ENCODE results near the gene USP37. TPM values are rescaled to one million over a fixed set of nuclear protein-coding genes. Genes with fewer than 3 reads are reported as not detected.

Gene USP37
- total RNA-seq (2012; rRNA removed) (6.5 and 7.5 TPM in 2 replicates), polyA plus RNA-seq (2012; rRNA removed) (1.2 and 1.6 TPM in 2 replicates), Bru-seq, nascent RNA (percentile 63 among the genes with signal in this experiment), BruChase-seq, experiment 1, labeled RNA remaining after a 6-hour chase (percentile 65 among the genes with signal in this experiment), BruChase-seq, experiment 2, labeled RNA remaining after a 2-hour chase (percentile 60 among the genes with signal in this experiment)
- polyA plus RNA-seq (2012; cell fraction: cytosol; rRNA removed), result 0.25 and 0.26 TPM in 2 replicates
- 0.30 and 3.2 TPM in 2 replicates for polyA plus RNA-seq (2012; cell fraction: nucleus; rRNA removed; ENCODE audit: low replicate concordance)
- long read RNA-seq, full-length matches to known transcripts, result 4 of 9 reads
- long read RNA-seq, partial matches to known transcripts, result 1 of 9 reads
- long read RNA-seq, other reads (novel, unspliced or antisense), result 4 of 9 reads

- no peaks in the 10 kb centered on the region for H3K27me3 ChIP-seq (ENCODE audit: control insufficient read depth, insufficient read depth, low read length)
- H2BK20ac ChIP-seq (ENCODE audit: low read depth, low read length), result peak within 1 kb of the TSS; percentile 91
- H4K8ac ChIP-seq (ENCODE audit: low read depth in 2 of 2, low read length in 2 of 2), result peak within 1 kb of the TSS; percentile 91 to 97
- peaks cover 16% of the 10 kb centered on the region; the same call in 1 of the 2 replicates for H4K20me1 ChIP-seq (ENCODE audit: insufficient read depth, low read length)
- H2BK15ac ChIP-seq (ENCODE audit: low read depth, low read length), result peak within 1 kb of the TSS; percentile 97; the same call in 2 of the 3 replicates
- peak within 1 kb of the TSS; percentile 90 for H3K14ac ChIP-seq (replicated peaks; ENCODE audit: low read depth, low read length)
- peak within 1 kb of the TSS; percentile 63 for H2AK9ac ChIP-seq (replicated peaks; ENCODE audit: low read depth, low read length, poor library complexity)
- H3K4me2 ChIP-seq (ENCODE audit: low read depth, low read length), result peak within 1 kb of the TSS; percentile 100
- no peaks in the 10 kb centered on the region for H3K9me3 ChIP-seq (ENCODE audit: control insufficient read depth, insufficient read depth, low read length)
- H3K9ac ChIP-seq (ENCODE audit: low read depth, low read length), result peak within 1 kb of the TSS; percentile 94
- in situ Hi-C loops (cut with MboI; ENCODE audit: low sequenced_read_pairs), result no loop called here
- peak within 1 kb of the TSS; percentile 97 for H2AFZ ChIP-seq (replicated peaks; ENCODE audit: low read length, poor library complexity)
- no peaks in the 10 kb centered on the region; the same call in 1 of the 2 replicates for H3K4me1 ChIP-seq (ENCODE audit: control insufficient read depth, insufficient read depth, low read length)
- H4K5ac ChIP-seq (ENCODE audit: low read depth, low read length), result peak within 1 kb of the TSS; percentile 96
- dilution Hi-C loops (cut with HindIII; ENCODE audit: low sequenced_read_pairs, unreplicated experiment), result no loop called here
- peak within 1 kb of the TSS; percentile 96 for H3K4ac ChIP-seq (ENCODE audit: low read depth, low read length)
- peak within 1 kb of the TSS; percentile 94 for H2BK5ac ChIP-seq (ENCODE audit: low read depth, low read length, poor library complexity, severe bottlenecking)
- peaks cover 10 to 57% of the 10 kb centered on the region in 2 experiments for H3K79me1 ChIP-seq (ENCODE audit: low read depth in 1 of 2, low read length in 2 of 2)
- ChIA-PET POLR2A (ENCODE audit: unreplicated experiment) (interaction anchor here (0.6 kb wide), 1 partner anchor 21 kb away, joined by 3 read pairs; no protein-coding TSS in a partner anchor), CTCF (no interaction called here)
- no TSS peak for BruUV-seq (replicated peaks)
- H3K56ac ChIP-seq (ENCODE audit: extremely low read depth, insufficient read depth, low read length), result peak within 1 kb of the TSS; percentile 92
- peak within 1 kb of the TSS; percentile 96 for H2AK5ac ChIP-seq (ENCODE audit: low read depth, low read length)
- ATAC-seq (ENCODE audit: low read depth) (peak; percentile 97), DNase-seq (peak; percentile 97)
- H2BK120ac ChIP-seq (ENCODE audit: low read depth, low read length), result peak within 1 kb of the TSS; percentile 90
- no peaks in the 10 kb centered on the region for H3K9me1 ChIP-seq (ENCODE audit: insufficient read depth, low read length)
- 0% methylated on average over 46 of the region's 77 CpGs; no CpG with 5 or more reads in 1 of the 2 experiments for WGBS, 2 experiments (ENCODE audit: extremely low coverage in 2 of 2, insufficient read length in 1 of 2)
- peak within 1 kb of the TSS; percentile 100 for H4K91ac ChIP-seq (ENCODE audit: insufficient read depth, low read depth, low read length)
- peak within 1 kb of the TSS; percentile 88 for H3K18ac ChIP-seq (ENCODE audit: low read depth, low read length)
- peak within 1 kb of the TSS; percentile 92 for H3K27ac ChIP-seq (ENCODE audit: insufficient read depth, low read length)
- peak within 1 kb of the TSS; percentile 76 for H3K23ac ChIP-seq (ENCODE audit: low read depth, low read length)
- H3K4me3 ChIP-seq (ENCODE audit: insufficient read depth, low read depth, low read length), result peak within 1 kb of the TSS; percentile 87
- peaks cover 4% of the 10 kb centered on the region; the same call in 1 of the 2 replicates for H3K36me3 ChIP-seq (ENCODE audit: control insufficient read depth, insufficient read depth, low read length)
- intact Hi-C loops (cut with micrococcal nuclease), result loop anchor here (1.0 to 10.0 kb wide), 3 partner anchors 80 to 294 kb away; partner anchors contain the start of genes AAMP and PNKD
- peak; percentile 50; the same call in 1 of the 2 replicates for TF ChIP-seq USF2 (IDR thresholded peaks at IDR 0.05; ENCODE audit: low read depth, low read length)
- TF ChIP-seq, protein P1, sequence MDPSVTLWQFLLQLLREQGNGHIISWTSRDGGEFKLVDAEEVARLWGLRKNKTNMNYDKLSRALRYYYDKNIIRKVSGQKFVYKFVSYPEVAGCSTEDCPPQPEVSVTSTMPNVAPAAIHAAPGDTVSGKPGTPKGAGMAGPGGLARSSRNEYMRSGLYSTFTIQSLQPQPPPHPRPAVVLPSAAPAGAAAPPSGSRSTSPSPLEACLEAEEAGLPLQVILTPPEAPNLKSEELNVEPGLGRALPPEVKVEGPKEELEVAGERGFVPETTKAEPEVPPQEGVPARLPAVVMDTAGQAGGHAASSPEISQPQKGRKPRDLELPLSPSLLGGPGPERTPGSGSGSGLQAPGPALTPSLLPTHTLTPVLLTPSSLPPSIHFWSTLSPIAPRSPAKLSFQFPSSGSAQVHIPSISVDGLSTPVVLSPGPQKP (IDR thresholded peaks at IDR 0.05; ENCODE audit: borderline replicate concordance, low read depth, low read length), result no peak
- peak; percentile 42 for TF ChIP-seq POLR2A (IDR thresholded peaks at IDR 0.05; ENCODE audit: low read depth, low read length)
- TF ChIP-seq, protein P2, sequence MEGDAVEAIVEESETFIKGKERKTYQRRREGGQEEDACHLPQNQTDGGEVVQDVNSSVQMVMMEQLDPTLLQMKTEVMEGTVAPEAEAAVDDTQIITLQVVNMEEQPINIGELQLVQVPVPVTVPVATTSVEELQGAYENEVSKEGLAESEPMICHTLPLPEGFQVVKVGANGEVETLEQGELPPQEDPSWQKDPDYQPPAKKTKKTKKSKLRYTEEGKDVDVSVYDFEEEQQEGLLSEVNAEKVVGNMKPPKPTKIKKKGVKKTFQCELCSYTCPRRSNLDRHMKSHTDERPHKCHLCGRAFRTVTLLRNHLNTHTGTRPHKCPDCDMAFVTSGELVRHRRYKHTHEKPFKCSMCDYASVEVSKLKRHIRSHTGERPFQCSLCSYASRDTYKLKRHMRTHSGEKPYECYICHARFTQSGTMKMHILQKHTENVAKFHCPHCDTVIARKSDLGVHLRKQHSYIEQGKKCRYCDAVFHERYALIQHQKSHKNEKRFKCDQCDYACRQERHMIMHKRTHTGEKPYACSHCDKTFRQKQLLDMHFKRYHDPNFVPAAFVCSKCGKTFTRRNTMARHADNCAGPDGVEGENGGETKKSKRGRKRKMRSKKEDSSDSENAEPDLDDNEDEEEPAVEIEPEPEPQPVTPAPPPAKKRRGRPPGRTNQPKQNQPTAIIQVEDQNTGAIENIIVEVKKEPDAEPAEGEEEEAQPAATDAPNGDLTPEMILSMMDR (conservative IDR thresholded peaks at IDR 0.05; ENCODE audit: low read depth, low read length), result no peak
- TF ChIP-seq CEBPB (IDR thresholded peaks at IDR 0.05; ENCODE audit: low read depth, low read length), result peak; percentile 69
- no peak for TF ChIP-seq FOS (IDR thresholded peaks at IDR 0.05; ENCODE audit: low read depth, low read length)
- TF ChIP-seq RCOR1 (IDR thresholded peaks at IDR 0.05; ENCODE audit: insufficient replicate concordance, low read length), result no peak
- TF ChIP-seq NFE2L2 (IDR thresholded peaks at IDR 0.05; ENCODE audit: low read depth, low read length), result peak; percentile 4; the same call in 1 of the 2 replicates
- no peak for TF ChIP-seq RAD21 (IDR thresholded peaks at IDR 0.05; ENCODE audit: low read length)
- peak; percentile 83 for TF ChIP-seq MXI1 (IDR thresholded peaks at IDR 0.05; ENCODE audit: borderline replicate concordance, low read depth, low read length)
- TF ChIP-seq CHD1 (IDR thresholded peaks at IDR 0.05; ENCODE audit: low read depth, low read length), result no peak; the same call in 1 of the 2 replicates
These were observed at the start of gene USP37, which contains the start of gene CNOT9 for GRCh38 chr2:218568190-218569037. USP37 (minus strand) TSS chr2:218568351; CDS start chr2:218558653, 9,698 bp downstream. CNOT9 (plus strand) TSS chr2:218568839; CDS start chr2:218568955, 116 bp downstream.

Data from IMR-90 (cell line).